ENCODE measurements around the gene TMEM178B.
"Not testable (repeated sequence)": the region's sequence is repeated elsewhere in the genome, so short reads cannot be mapped to it uniquely, and the experiment has no call there.

TMEM178B gene

DNA sequence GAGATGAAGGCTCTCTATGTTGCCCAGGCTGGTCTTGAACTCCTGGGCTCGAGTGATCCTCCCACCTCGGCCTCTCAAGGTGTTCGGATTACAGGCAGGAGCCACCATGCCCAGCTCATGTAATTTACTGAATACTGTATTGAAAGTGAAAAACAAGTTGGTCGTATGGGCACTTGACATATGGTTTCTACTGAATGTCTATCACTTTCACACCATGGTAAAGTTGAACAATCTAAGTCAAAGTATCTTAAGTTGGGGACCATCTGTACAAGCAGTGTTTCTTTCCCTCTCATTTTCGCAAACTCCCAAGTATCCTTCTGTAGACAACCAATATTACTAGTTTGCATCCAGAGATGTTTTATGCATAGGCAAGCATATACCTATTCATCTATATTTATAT, 116.6 kb downstream of the TMEM178B start:
- intact Hi-C loops (cut with DNase I; ENCODE audit: low total_unique reads) = loop anchor here (2.0 kb wide), 1 partner anchor 20 kb away; no protein-coding TSS in a partner anchor
- no peak for DNase-seq
- H3K4me3 ChIP-seq = no peak overlapping the region
- no peaks in the 10 kb centered on the region for H3K4me1 ChIP-seq
- no peaks in the 10 kb centered on the region for H3K9me3 ChIP-seq
- H3K27ac ChIP-seq = no peak overlapping the region
- H3K27me3 ChIP-seq = no peaks in the 10 kb centered on the region
- TF ChIP-seq, protein P1, sequence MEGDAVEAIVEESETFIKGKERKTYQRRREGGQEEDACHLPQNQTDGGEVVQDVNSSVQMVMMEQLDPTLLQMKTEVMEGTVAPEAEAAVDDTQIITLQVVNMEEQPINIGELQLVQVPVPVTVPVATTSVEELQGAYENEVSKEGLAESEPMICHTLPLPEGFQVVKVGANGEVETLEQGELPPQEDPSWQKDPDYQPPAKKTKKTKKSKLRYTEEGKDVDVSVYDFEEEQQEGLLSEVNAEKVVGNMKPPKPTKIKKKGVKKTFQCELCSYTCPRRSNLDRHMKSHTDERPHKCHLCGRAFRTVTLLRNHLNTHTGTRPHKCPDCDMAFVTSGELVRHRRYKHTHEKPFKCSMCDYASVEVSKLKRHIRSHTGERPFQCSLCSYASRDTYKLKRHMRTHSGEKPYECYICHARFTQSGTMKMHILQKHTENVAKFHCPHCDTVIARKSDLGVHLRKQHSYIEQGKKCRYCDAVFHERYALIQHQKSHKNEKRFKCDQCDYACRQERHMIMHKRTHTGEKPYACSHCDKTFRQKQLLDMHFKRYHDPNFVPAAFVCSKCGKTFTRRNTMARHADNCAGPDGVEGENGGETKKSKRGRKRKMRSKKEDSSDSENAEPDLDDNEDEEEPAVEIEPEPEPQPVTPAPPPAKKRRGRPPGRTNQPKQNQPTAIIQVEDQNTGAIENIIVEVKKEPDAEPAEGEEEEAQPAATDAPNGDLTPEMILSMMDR (IDR thresholded peaks at IDR 0.05) = no peak
- H3K36me3 ChIP-seq = no peaks in the 10 kb centered on the region

DNA sequence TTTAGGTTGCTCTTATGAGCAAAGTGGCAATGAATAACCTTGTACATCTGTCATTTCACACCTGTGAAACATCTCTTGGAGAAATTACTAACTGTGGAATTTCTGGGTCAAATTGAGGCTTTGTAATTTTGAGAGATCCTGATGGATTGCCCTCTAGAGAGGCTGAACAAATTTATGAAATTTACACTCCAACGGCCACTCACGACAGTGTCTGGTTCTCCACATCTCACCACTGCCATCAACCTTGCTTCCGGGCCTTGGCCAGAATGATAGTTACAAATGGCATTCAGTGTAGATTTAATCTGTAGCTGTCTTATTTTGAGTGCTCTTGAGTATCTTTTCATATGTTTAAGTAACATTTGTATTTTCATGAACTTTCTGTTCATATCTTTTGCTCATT, 117.4 kb downstream of the TMEM178B start:
- intact Hi-C loops (cut with DNase I; ENCODE audit: low total_unique reads) = loop anchor here (2.0 kb wide), 1 partner anchor 20 kb away; no protein-coding TSS in a partner anchor
- Histone ChIP-seq H3K27me3 (no peaks in the 10 kb centered on the region), H3K27ac (no peak overlapping the region), H3K9me3 (no peaks in the 10 kb centered on the region), H3K4me1 (no peaks in the 10 kb centered on the region), H3K4me3 (no peak overlapping the region), H3K36me3 (no peaks in the 10 kb centered on the region)
- TF ChIP-seq, protein P1 (IDR thresholded peaks at IDR 0.05) = no peak
- DNase-seq = no peak

DNA sequence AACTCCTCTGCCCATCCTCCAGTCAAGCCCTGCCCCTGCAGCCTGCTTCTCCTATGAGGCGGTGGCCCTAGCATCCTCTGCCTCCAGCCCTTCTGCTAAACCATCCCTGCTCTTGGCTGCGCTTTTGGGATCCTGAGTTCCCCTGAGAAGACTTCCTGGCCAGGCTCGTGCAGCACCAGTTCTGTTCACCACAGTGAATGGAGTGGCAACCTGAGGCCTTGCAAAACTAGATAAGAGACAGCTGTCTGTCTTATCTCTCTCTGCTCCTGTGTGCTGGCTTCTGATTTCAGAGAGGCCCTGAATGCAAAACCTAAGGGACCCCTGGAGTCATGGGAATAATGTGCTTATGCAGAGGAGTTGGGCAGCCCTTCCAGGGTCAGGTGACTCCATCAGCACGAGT, 119.2 kb downstream of the TMEM178B start:
- TF ChIP-seq, protein P1 (IDR thresholded peaks at IDR 0.05) = no peak
- Histone ChIP-seq H3K27ac (no peak overlapping the region), H3K4me1 (no peaks in the 10 kb centered on the region), H3K36me3 (no peaks in the 10 kb centered on the region), H3K9me3 (no peaks in the 10 kb centered on the region), H3K27me3 (peaks cover 0 to 2% of the 10 kb centered on the region in 2 donors), H3K4me3 (no peak overlapping the region)
- intact Hi-C loops (cut with DNase I; ENCODE audit: low total_unique reads) = no loop called here
- no peak for DNase-seq

DNA sequence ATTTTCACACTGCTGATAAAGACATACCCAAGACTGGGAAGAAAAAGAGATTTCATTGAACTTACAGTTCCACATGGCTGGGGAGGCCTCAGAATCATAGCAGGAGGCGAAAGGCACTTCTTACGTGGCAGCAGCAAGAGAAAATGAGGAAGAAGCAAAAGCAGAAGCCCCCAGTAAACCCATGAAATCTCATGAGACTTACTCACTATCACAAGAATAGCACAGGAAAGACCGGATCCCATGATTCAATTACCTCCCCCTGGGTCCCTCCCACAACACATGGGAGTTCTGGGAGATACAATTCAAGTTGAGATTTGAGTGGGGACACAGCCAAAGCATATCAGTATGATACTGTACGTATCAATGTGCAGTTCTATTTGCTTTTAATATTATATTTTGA, 121.9 kb downstream of the TMEM178B start:
- DNase-seq; H3K36me3 ChIP-seq; H3K9me3 ChIP-seq; intact Hi-C loops (cut with DNase I; ENCODE audit: low total_unique reads); H3K27ac ChIP-seq; H3K4me1 ChIP-seq; H3K4me3 ChIP-seq; H3K27me3 ChIP-seq: not testable (repeated sequence)

DNA sequence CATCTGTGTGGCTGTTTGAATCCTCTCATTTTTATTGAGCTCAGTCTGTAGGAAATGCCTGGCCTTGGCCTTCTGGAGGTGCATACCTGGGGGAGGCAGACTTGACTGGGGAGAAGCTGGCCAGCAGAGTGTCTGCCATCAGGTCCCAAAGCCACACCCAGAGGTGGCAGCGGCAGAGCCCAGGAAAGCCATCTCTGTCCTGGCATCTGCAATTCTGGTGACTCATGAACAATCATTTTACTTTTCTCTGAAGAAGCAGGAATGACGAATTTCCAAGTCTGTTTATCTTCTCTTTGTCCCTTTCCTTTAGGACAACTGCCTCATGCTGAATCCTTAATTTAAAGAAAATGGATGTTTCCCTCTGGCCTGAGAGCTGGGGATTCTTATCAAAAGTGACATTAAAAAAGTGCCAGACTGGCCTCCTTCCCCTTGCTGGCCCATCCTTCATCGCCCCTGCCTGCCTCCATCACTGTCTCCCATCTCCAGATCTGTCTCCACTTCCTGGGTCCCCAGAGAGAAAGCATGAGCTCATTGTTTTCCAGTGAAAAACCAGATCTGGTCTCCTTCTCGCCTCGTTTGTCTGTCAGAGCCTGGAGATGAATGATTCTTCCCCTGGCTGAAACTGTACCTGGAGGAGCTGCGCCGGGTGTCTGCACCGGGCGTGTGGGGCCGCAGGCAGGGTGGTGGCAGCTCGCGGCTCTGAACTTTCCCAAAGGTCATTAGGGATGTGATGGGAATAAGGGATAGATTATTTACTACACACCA, 124.5 kb downstream of the TMEM178B start:
- intact Hi-C loops (cut with DNase I; ENCODE audit: low total_unique reads) = no loop called here
- TF ChIP-seq, protein P1 (IDR thresholded peaks at IDR 0.05) = no peak

DNA sequence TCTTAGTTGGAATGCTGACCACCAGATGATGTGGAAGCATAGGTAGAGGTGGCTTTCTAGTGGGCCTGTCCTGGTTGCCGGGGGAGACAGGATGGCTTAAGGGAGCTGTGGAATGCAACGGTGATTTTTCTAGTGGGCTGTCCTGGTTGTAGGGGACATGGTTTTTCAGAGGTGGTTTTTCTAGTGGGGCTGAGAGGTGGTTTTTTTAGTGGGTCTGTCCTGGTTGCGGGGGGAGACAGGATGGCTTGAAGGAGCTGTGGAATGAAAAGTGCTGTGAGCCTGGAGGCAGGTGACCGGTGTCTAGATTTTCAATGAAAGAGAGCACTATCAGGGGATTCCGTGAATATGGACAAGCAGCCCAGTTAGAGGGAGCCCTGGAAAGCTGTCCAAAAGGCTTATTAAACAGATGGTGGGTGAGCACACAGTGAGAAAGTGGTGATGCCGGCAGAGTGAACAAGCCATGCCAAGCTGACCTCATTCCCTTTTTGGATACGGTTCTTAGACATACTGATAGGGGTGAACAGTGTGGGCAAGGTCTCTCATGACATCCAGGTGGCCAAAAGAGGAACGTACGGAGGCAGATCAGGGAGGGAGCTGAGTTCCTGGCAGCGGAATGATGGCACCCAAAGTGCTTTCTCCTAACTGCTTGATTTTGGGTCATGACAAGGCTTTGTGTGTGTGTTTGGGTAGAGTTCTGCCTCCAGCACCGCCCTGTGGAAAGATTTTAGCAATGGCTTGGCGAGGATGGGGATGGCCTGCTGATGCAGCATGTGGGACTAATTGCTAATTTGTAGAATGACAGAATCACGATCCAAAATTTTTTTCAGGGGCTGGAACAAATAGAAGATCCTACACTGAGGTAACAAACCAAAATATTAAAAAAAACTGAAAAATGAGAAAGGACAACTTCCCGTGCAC, 126.6 kb downstream of the TMEM178B start:
- peaks cover 0 to 2% of the 10 kb centered on the region in 2 donors for H3K27me3 ChIP-seq
- H3K27ac ChIP-seq = no peak overlapping the region
- no peak for DNase-seq
- no peaks in the 10 kb centered on the region for H3K9me3 ChIP-seq
- no peaks in the 10 kb centered on the region for H3K4me1 ChIP-seq
- intact Hi-C loops (cut with DNase I; ENCODE audit: low total_unique reads) = no loop called here
- TF ChIP-seq, protein P1 (IDR thresholded peaks at IDR 0.05) = no peak
- H3K36me3 ChIP-seq = no peaks in the 10 kb centered on the region
- H3K4me3 ChIP-seq = no peak overlapping the region

More for the DNA sequence above, 124.5 kb downstream of the TMEM178B start:
- DNase-seq = no peak
- Histone ChIP-seq H3K27ac (no peak overlapping the region), H3K9me3 (no peaks in the 10 kb centered on the region), H3K36me3 (no peaks in the 10 kb centered on the region), H3K4me1 (no peaks in the 10 kb centered on the region), H3K4me3 (no peak overlapping the region), H3K27me3 (peaks cover 0 to 2% of the 10 kb centered on the region in 2 donors)
